Amniotic epithelial cell (primary cell): ENCODE data around the gene STAB2.
A peak's percentile ranks its signal among the peaks of the same experiment; 100 is the strongest.

Source experiments
- DNase-seq: peaks from one replicate; pipeline ENCODE4 v3.0.0-alpha.2; 2010; ENCODE audit warnings: low read depth

The STAB2 gene

GRCh38 chr12:103580026-103580425 lies 7.0 kb upstream of the STAB2 start:
- no peak for DNase-seq

GRCh38 chr12:103583008-103583407 lies 4.1 kb upstream of the STAB2 start:
- DNase-seq = no peak

- no peak for DNase-seq
Measured at GRCh38 chr12:103586132-103586531, 941 bp upstream of the STAB2 start.

- no peak for DNase-seq
Measured at GRCh38 chr12:103588680-103589079, 1.6 kb downstream of the STAB2 start.

- no peak for DNase-seq
Measured at GRCh38 chr12:103589517-103589916, 2.4 kb downstream of the STAB2 start.

- peak; percentile 6 for DNase-seq
Measured at GRCh38 chr12:103590271-103590670, 3.2 kb downstream of the STAB2 start.

GRCh38 chr12:103596981-103597380 lies 9.9 kb downstream of the STAB2 start:
- no peak for DNase-seq

- DNase-seq = no peak
Measured at GRCh38 chr12:103599274-103599673, 12.2 kb downstream of the STAB2 start.

- DNase-seq = peak; percentile 10
Measured at GRCh38 chr12:103600967-103601728, 14.1 kb downstream of the STAB2 start.

- DNase-seq = no peak
Measured at GRCh38 chr12:103620395-103620794, 33.3 kb downstream of the STAB2 start.

- DNase-seq = no peak
Measured at GRCh38 chr12:103623716-103624115, 36.6 kb downstream of the STAB2 start.

- peak; percentile 7 for DNase-seq
Measured at GRCh38 chr12:103626498-103626897, 39.4 kb downstream of the STAB2 start.

GRCh38 chr12:103627189-103627855 lies 40.2 kb downstream of the STAB2 start:
- no peak for DNase-seq

GRCh38 chr12:103632554-103633216 lies 45.6 kb downstream of the STAB2 start:
- peak; percentile 52 for DNase-seq

GRCh38 chr12:103634732-103635131 lies 47.7 kb downstream of the STAB2 start:
- no peak for DNase-seq

GRCh38 chr12:103635419-103635818 lies 48.3 kb downstream of the STAB2 start:
- DNase-seq = no peak

GRCh38 chr12:103637021-103637420 lies 49.9 kb downstream of the STAB2 start:
- no peak for DNase-seq

- no peak for DNase-seq
Measured at GRCh38 chr12:103637429-103637828, 50.4 kb downstream of the STAB2 start.

- DNase-seq = peak; percentile 4
Measured at GRCh38 chr12:103639983-103640382, 52.9 kb downstream of the STAB2 start.

GRCh38 chr12:103640410-103640809 lies 53.3 kb downstream of the STAB2 start:
- DNase-seq = peak; percentile 67

GRCh38 chr12:103640831-103641230 lies 53.8 kb downstream of the STAB2 start:
- DNase-seq = no peak

- DNase-seq = no peak
Measured at GRCh38 chr12:103642240-103642864, 55.3 kb downstream of the STAB2 start.

GRCh38 chr12:103645202-103645601 lies 58.1 kb downstream of the STAB2 start:
- peak; percentile 52 for DNase-seq
